Trophoblast cell (in vitro differentiated cells and primary cell): ENCODE results near the gene KLHL3.

Source experiments
- DNase-seq, 2 donors: peaks; one replicate each; pipeline ENCODE4 v3.0.0-alpha.2; 2016
- H2AFZ ChIP-seq: 2 replicates; pipeline ENCODE4 v1.6.1; 2013; ENCODE audit warnings: low read length, moderate library complexity, mild to moderate bottlenecking; ENCODE audit not compliant: insufficient read depth, poor library complexity
- H2AK5ac ChIP-seq: 2 replicates; pipeline ENCODE4 v1.6.1; 2013; ENCODE audit warnings: mild to moderate bottlenecking, low read length
- H2BK120ac ChIP-seq: 2 replicates; pipeline ENCODE4 v1.6.1; 2013; ENCODE audit warnings: low read length, mild to moderate bottlenecking, moderate library complexity; ENCODE audit not compliant: insufficient read depth, poor library complexity
- H2BK12ac ChIP-seq: 2 replicates; pipeline ENCODE4 v1.6.1; 2013; ENCODE audit warnings: mild to moderate bottlenecking, low read length, moderate library complexity
- H2BK5ac ChIP-seq: 2 replicates; pipeline ENCODE4 v1.6.1; 2013; ENCODE audit warnings: low read length, low read depth, moderate library complexity, mild to moderate bottlenecking; ENCODE audit not compliant: poor library complexity
- H3K14ac ChIP-seq: 2 replicates; pipeline ENCODE4 v1.6.1; 2013; ENCODE audit warnings: mild to moderate bottlenecking, low read length
- H3K18ac ChIP-seq: 2 replicates; pipeline ENCODE4 v1.6.1; 2013; ENCODE audit warnings: mild to moderate bottlenecking, low read length
- H3K23ac ChIP-seq: 2 replicates; pipeline ENCODE4 v1.6.1; 2013; ENCODE audit warnings: low read length
- H3K27ac ChIP-seq: 2 replicates; pipeline ENCODE4 v1.5.1; 2013; ENCODE audit warnings: low read depth, mild to moderate bottlenecking, inconsistent platforms, low read length, moderate library complexity
- H3K27me3 ChIP-seq: 2 replicates; pipeline ENCODE4 v1.6.1; 2013; ENCODE audit warnings: inconsistent platforms, mild to moderate bottlenecking, low read length, moderate library complexity; ENCODE audit not compliant: insufficient read depth
- H3K36me3 ChIP-seq, 2 experiments: 1 replicate in 1 of 2; 2 replicates in 1 of 2; pipeline ENCODE4 v1.6.1; 2013; ENCODE audit warnings: low read length in 2 of 2, mild to moderate bottlenecking in 2 of 2, moderate library complexity in 1 of 2; ENCODE audit not compliant: insufficient read depth in 2 of 2, control insufficient read depth in 1 of 2
- H3K4ac ChIP-seq: 2 replicates; pipeline ENCODE4 v1.6.1; 2013; ENCODE audit warnings: low read depth, mild to moderate bottlenecking, low read length, moderate library complexity
- H3K4me1 ChIP-seq, 2 experiments: 1 replicate in 1 of 2; 2 replicates in 1 of 2; pipeline ENCODE4 v1.6.1; 2013; ENCODE audit warnings: low read length in 2 of 2, mild to moderate bottlenecking in 2 of 2, moderate library complexity in 1 of 2; ENCODE audit not compliant: insufficient read depth in 2 of 2, control insufficient read depth in 1 of 2
- H3K4me2 ChIP-seq: 2 replicates; pipeline ENCODE4 v1.6.1; 2013; ENCODE audit warnings: inconsistent platforms, mild to moderate bottlenecking, low read length, moderate library complexity
- H3K4me3 ChIP-seq: 2 replicates; pipeline ENCODE4 v1.5.1; 2013; ENCODE audit warnings: mild to moderate bottlenecking, low read depth, low read length, inconsistent platforms
- H3K79me1 ChIP-seq: one replicate; pipeline ENCODE4 v1.6.1; 2013; ENCODE audit warnings: low read length
- H3K79me2 ChIP-seq: 2 replicates; pipeline ENCODE4 v1.6.1; 2013; ENCODE audit warnings: low read length, mild to moderate bottlenecking; ENCODE audit not compliant: control insufficient read depth, insufficient read depth, poor library complexity
- H3K9ac ChIP-seq: 2 replicates; pipeline ENCODE4 v1.6.1; 2013; ENCODE audit warnings: mild to moderate bottlenecking, low read length
- H3K9me3 ChIP-seq: 2 replicates; pipeline ENCODE4 v1.6.1; 2013; ENCODE audit warnings: low read depth, mild to moderate bottlenecking, control low read depth, inconsistent platforms, low read length; ENCODE audit not compliant: insufficient read depth
- H4K12ac ChIP-seq: 2 replicates; pipeline ENCODE4 v1.6.1; 2013; ENCODE audit warnings: low read depth, mild to moderate bottlenecking, low read length, moderate library complexity
- H4K8ac ChIP-seq: 2 replicates; pipeline ENCODE4 v1.6.1; 2013; ENCODE audit warnings: low read depth, mild to moderate bottlenecking, low read length, moderate library complexity
- H4K91ac ChIP-seq: one replicate; pipeline ENCODE4 v1.6.1; 2013; ENCODE audit warnings: low read depth, mild to moderate bottlenecking, low read length, moderate library complexity
- WGBS: extraction: QIAGEN DNeasy Blood & Tissue Kit; methylation state at CpG from one replicate; pipeline ENCODE4 v1.1.7; 2013; ENCODE audit warnings: missing lambda C conversion rate; ENCODE audit not compliant: insufficient read length, insufficient coverage; ENCODE audit errors: extremely low coverage; 5-methylcytosine and 5-hydroxymethylcytosine counted together

Gene KLHL3

DNA sequence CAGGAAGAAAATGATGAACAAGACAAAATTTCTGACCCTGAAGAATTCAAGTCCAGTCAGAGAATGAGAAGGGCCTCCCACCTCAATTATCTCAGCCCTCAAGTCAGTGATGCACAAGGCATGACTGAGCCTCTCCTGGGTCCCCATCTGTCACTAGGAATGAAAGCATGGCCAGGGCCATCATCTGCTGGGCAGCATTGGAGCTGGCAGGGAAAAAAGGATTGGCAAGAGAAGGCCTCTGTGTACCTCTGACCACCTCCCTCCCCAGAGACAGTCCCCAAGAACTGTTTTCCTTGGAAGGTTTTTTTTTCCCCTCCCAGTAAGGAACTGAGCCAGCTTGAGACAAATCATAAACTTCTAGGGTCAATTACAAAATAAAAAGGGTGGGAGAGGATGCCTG is 76.7 kb downstream of the KLHL3 start:
- Histone ChIP-seq H3K4ac (no peak overlapping the region), H3K23ac (no peak overlapping the region), H4K8ac (no peak overlapping the region), H2BK12ac (no peak overlapping the region), H4K12ac (no peak overlapping the region), H3K4me2 (no peak overlapping the region), H3K4me1 (no peaks in the 10 kb centered on the region), H2BK120ac (no peak overlapping the region), H3K79me2 (no peaks in the 10 kb centered on the region), H3K27ac (no peak overlapping the region), H3K18ac (no peak overlapping the region), H3K4me3 (no peak overlapping the region), H3K9me3 (no peaks in the 10 kb centered on the region), H3K27me3 (no peaks in the 10 kb centered on the region), H4K91ac (no peak overlapping the region), H3K9ac (no peak overlapping the region), H3K79me1 (no peaks in the 10 kb centered on the region), H3K36me3 (no peaks in the 10 kb centered on the region), H3K14ac (no peak overlapping the region), H2AK5ac (no peak overlapping the region), H2BK5ac (no peak overlapping the region), H2AFZ (no peak overlapping the region)
- no peak for DNase-seq

DNA sequence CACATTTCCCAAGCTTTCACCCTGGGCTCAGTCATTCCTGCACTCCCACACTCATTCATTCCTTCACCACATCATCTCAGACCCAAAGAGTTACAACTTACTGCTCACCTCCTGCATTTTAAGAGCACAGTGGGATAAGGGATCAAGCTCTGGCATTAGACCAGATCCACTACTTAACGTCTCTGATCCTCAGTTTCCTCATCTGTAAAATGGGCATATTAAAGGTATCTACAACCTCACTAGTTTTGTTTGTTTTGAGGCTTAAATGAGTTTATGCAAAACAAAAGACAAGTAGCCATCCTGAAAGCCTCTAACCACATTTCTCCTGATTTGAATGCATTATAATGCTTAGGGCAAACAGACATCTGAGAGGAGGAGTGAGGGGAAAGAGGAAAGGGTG is 77.6 kb downstream of the KLHL3 start:
- Histone ChIP-seq H2BK5ac (no peak overlapping the region), H4K8ac (no peak overlapping the region), H3K4ac (no peak overlapping the region), H4K91ac (no peak overlapping the region), H3K36me3 (no peaks in the 10 kb centered on the region), H4K12ac (no peak overlapping the region), H3K18ac (no peak overlapping the region), H3K4me3 (no peak overlapping the region), H2BK120ac (no peak overlapping the region), H3K79me1 (no peaks in the 10 kb centered on the region), H2AK5ac (no peak overlapping the region), H2BK12ac (no peak overlapping the region), H3K4me2 (no peak overlapping the region), H3K9me3 (no peaks in the 10 kb centered on the region), H3K23ac (no peak overlapping the region), H3K14ac (no peak overlapping the region), H2AFZ (no peak overlapping the region), H3K27me3 (no peaks in the 10 kb centered on the region), H3K79me2 (no peaks in the 10 kb centered on the region), H3K4me1 (no peaks in the 10 kb centered on the region), H3K27ac (no peak overlapping the region), H3K9ac (no peak overlapping the region)
- no CpG with 5 or more reads among the region's 1 CpG for WGBS
- DNase-seq = no peak

DNA sequence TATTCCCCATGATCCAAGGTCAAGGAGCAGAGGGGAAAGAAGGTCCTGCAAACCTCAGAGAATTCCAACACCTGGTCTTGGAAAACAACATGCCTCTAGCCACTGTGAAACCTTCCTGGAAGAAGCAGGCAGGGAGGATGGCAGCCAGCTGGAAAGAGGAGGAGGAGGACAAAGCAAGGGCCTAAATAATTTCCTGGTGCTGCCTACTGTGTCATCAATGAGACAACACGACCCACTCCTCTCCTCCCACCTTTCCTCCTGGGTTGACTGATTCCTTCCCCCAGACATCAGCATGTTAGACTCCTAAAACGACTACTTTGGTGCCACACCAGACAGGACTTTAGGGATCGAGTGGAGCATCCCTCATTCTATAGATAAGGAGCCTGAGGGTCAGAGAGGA is 78.8 kb downstream of the KLHL3 start:
- Histone ChIP-seq H2BK120ac (no peak overlapping the region), H3K4ac (no peak overlapping the region), H3K79me2 (no peaks in the 10 kb centered on the region), H3K36me3 (no peaks in the 10 kb centered on the region), H3K9ac (no peak overlapping the region), H2AK5ac (no peak overlapping the region), H3K9me3 (no peaks in the 10 kb centered on the region), H3K27me3 (no peaks in the 10 kb centered on the region), H2BK12ac (no peak overlapping the region), H3K14ac (no peak overlapping the region), H3K18ac (no peak overlapping the region), H3K4me1 (no peaks in the 10 kb centered on the region), H2AFZ (no peak overlapping the region), H3K4me2 (no peak overlapping the region), H2BK5ac (no peak overlapping the region), H4K91ac (no peak overlapping the region), H3K4me3 (no peak overlapping the region), H3K79me1 (no peaks in the 10 kb centered on the region), H4K12ac (no peak overlapping the region), H3K27ac (no peak overlapping the region), H3K23ac (no peak overlapping the region), H4K8ac (no peak overlapping the region)
- no CpG with 5 or more reads among the region's 3 CpGs for WGBS
- no peak for DNase-seq

DNA sequence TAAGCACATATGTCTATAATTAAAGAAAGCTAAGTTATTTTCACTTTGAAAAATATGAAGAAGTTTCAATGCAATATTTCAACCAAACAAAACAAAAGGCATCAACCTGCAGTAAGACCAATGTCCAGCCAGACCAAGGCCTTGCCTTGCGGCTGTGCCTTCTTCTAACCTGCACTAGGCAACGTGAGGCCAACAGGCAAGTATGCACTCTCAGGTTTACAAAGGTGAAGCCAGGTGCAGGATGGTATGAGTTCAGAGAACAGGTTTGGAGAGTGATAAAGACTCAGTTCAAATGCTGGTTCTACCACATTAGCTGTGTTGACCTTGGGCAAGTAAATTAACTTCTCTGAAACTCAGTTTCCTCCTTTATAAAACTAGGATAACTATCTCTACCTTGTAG is 79.3 kb downstream of the KLHL3 start:
- Histone ChIP-seq H2AFZ (no peak overlapping the region), H3K4me1 (no peaks in the 10 kb centered on the region), H3K36me3 (no peaks in the 10 kb centered on the region), H3K4me2 (no peak overlapping the region), H3K23ac (no peak overlapping the region), H2BK5ac (no peak overlapping the region), H2BK12ac (no peak overlapping the region), H4K12ac (no peak overlapping the region), H4K91ac (no peak overlapping the region), H3K9me3 (no peaks in the 10 kb centered on the region), H4K8ac (no peak overlapping the region), H3K18ac (no peak overlapping the region), H3K4ac (no peak overlapping the region), H3K27ac (no peak overlapping the region), H3K79me2 (no peaks in the 10 kb centered on the region), H3K9ac (no peak overlapping the region), H2AK5ac (no peak overlapping the region), H3K14ac (no peak overlapping the region), H3K27me3 (no peaks in the 10 kb centered on the region), H3K4me3 (no peak overlapping the region), H2BK120ac (no peak overlapping the region), H3K79me1 (no peaks in the 10 kb centered on the region)
- no CpG with 5 or more reads among the region's 2 CpGs for WGBS
- peak in 1 of 2 donors; percentile 55 for DNase-seq

DNA sequence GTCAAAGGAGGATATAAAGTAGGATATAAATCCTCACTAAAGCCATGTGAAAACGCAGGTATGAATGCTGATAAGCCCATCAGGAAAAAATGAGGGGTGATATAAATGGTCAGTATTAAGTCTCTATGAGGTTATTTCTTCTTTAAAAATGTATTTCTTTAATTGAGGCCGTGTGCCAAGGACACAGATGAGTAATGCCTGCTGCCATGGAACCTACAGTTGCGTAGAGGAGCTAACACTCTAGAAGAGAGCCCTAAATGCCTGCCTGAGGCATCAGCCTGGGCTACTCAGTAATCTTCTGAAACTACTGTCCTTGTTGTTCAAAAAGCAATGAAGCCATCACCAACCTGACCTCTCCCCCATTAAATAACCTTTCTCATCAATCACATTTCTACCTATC is 84.9 kb downstream of the KLHL3 start:
- no peak overlapping the region for H3K9ac ChIP-seq
- no peak overlapping the region for H2BK12ac ChIP-seq
- H3K23ac ChIP-seq = no peak overlapping the region
- H2AFZ ChIP-seq = no peak overlapping the region
- no peak overlapping the region for H3K4me3 ChIP-seq
- no peak overlapping the region for H3K4ac ChIP-seq
- no peak overlapping the region for H3K14ac ChIP-seq
- H3K79me1 ChIP-seq = no peaks in the 10 kb centered on the region
- no peak overlapping the region for H4K91ac ChIP-seq
- WGBS = no CpG with 5 or more reads among the region's 3 CpGs
- H4K12ac ChIP-seq = no peak overlapping the region
- no peaks in the 10 kb centered on the region for H3K79me2 ChIP-seq
- H3K4me2 ChIP-seq = no peak overlapping the region
- no peak overlapping the region for H3K18ac ChIP-seq
- no peaks in the 10 kb centered on the region for H3K4me1 ChIP-seq
- peaks cover 2% of the 10 kb centered on the region for H3K9me3 ChIP-seq
- no peak overlapping the region for H2AK5ac ChIP-seq
- no peak overlapping the region for H3K27ac ChIP-seq
- no peaks in the 10 kb centered on the region for H3K27me3 ChIP-seq
- no peaks in the 10 kb centered on the region for H3K36me3 ChIP-seq
- H2BK120ac ChIP-seq = no peak overlapping the region
- DNase-seq = no peak
- no peak overlapping the region for H2BK5ac ChIP-seq
- no peak overlapping the region for H4K8ac ChIP-seq
